PC-3 (cell line): ENCODE results near the gene DSG4.

Experiments
- CTCF ChIP-seq: fragments of 300-600 bp; sonication (generic); conservative IDR thresholded peaks from 2 replicates; pipeline ENCODE4 v1.5.1; 2017; ENCODE audit warnings: antibody characterized with exemption, low read depth, mild to moderate bottlenecking, low read length
- EZH2 ChIP-seq: fragments of 300-600 bp; sonication (generic); IDR thresholded peaks from one replicate; pipeline ENCODE4 v1.6.1; 2017; ENCODE audit warnings: antibody characterized with exemption, mild to moderate bottlenecking, low read length; ENCODE audit not compliant: unreplicated experiment
- EZH2phosphoT487 ChIP-seq: fragments of 300-600 bp; sonication (generic); IDR thresholded peaks from 2 replicates; pipeline ENCODE4 v1.6.1; 2018; ENCODE audit warnings: mild to moderate bottlenecking, antibody characterized with exemption, low read length, borderline replicate concordance

- no peak for TF ChIP-seq CTCF
- no peak for TF ChIP-seq EZH2
- TF ChIP-seq EZH2phosphoT487 = no peak
Measured at GRCh38 chr18:31329787-31330438, 46.7 kb upstream of the DSG4 start.
